Measurements from ENCODE around the gene ITGA1. TPM values are rescaled to one million over a fixed set of nuclear protein-coding genes. Genes with fewer than 3 reads are reported as not detected.

Gene ITGA1
- total RNA-seq, 1 experiment from 2014 or later, result 4.0 TPM

DNA sequence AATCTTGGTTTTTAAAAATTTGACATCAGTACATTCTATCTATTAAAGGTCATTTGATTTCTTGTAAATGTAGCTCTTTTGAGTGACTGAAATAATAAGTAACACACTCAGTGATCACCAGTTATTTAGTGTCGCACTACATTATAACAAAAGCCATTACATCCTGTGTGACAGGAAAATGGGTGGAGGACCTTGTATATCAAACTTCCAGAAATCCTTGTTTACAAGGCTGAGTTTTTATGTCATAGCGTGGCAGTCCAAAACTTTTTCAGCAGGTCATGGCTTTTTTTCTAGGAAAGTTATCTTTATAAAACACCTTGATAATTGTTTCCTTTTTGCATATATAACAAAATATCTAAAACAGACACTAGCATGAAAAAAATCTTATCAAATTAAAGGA, 14.4 kb upstream of the ITGA1 start:
- Histone ChIP-seq H3K9me2 (ENCODE audit: insufficient read depth) (no peaks in the 10 kb centered on the region), H3F3A (ENCODE audit: insufficient read depth, low read depth) (no peaks in the 10 kb centered on the region), H3K27me3 (ENCODE audit: insufficient read depth, low read depth) (no peaks in the 10 kb centered on the region), H3K27ac (no peak overlapping the region), H3K79me2 (ENCODE audit: low read depth) (no peaks in the 10 kb centered on the region), H2AFZ (no peak overlapping the region), H4K20me1 (ENCODE audit: insufficient read depth) (no peaks in the 10 kb centered on the region), H3K4me3 (no peak overlapping the region), H3K4me2 (no peak overlapping the region), H3K4me1 (replicated peaks; ENCODE audit: insufficient read depth) (no peaks in the 10 kb centered on the region), H3K9me3 (ENCODE audit: insufficient read depth, low read depth) (no peaks in the 10 kb centered on the region), H3K36me3 (ENCODE audit: low read depth) (no peaks in the 10 kb centered on the region)
- no TSS peak for BruUV-seq (replicated peaks)
- ChIA-PET POLR2A (ENCODE audit: unreplicated experiment) (no interaction called here), CTCF (no interaction called here)
- DNase-seq, result no peak
- TF ChIP-seq CTCF (conservative IDR thresholded peaks at IDR 0.05), result no peak
- no peak for TF ChIP-seq EZH2 (IDR thresholded peaks at IDR 0.05; ENCODE audit: low read depth)
- intact Hi-C loops (cut with micrococcal nuclease; ENCODE audit: unreplicated experiment), result no loop called here

DNA sequence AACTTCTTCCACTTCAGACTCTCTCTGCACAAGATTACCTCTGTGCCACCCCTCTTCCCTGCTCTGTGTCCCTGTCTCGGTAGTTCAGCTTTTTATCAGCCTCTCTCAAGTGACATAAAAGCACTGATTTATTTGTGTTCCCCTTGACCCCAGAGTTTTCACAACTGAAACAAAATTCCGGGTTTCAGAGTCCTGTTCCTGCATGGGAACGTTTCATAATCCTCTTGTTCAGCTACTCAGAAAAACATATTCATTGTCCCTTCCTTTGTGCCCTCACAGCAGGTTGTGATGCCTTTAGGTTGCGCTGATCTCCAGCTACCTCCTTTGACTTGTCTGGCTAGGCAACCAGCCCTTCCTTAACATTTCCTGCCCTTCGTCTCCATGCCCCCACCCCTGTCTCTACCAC, 13.7 kb upstream of the ITGA1 start:
- Histone ChIP-seq H3K27me3 (ENCODE audit: insufficient read depth, low read depth) (no peaks in the 10 kb centered on the region), H3K27ac (no peak overlapping the region), H3K9me3 (ENCODE audit: insufficient read depth, low read depth) (no peaks in the 10 kb centered on the region), H3K4me2 (no peak overlapping the region), H3F3A (ENCODE audit: insufficient read depth, low read depth) (no peaks in the 10 kb centered on the region), H4K20me1 (ENCODE audit: insufficient read depth) (no peaks in the 10 kb centered on the region), H3K79me2 (ENCODE audit: low read depth) (no peaks in the 10 kb centered on the region), H2AFZ (no peak overlapping the region; the same call in 1 of the 2 replicates), H3K9me2 (ENCODE audit: insufficient read depth) (no peaks in the 10 kb centered on the region), H3K36me3 (ENCODE audit: low read depth) (no peaks in the 10 kb centered on the region), H3K4me1 (replicated peaks; ENCODE audit: insufficient read depth) (no peaks in the 10 kb centered on the region), H3K4me3 (no peak overlapping the region)
- POLR2A ChIA-PET (ENCODE audit: unreplicated experiment), result no interaction called here
- no peak for TF ChIP-seq CTCF (conservative IDR thresholded peaks at IDR 0.05)
- TF ChIP-seq EZH2 (IDR thresholded peaks at IDR 0.05; ENCODE audit: low read depth), result no peak
- BruUV-seq (replicated peaks), result no TSS peak
- intact Hi-C loops (cut with micrococcal nuclease; ENCODE audit: unreplicated experiment), result no loop called here
- CTCF ChIA-PET, result no interaction called here
- DNase-seq, result no peak

DNA sequence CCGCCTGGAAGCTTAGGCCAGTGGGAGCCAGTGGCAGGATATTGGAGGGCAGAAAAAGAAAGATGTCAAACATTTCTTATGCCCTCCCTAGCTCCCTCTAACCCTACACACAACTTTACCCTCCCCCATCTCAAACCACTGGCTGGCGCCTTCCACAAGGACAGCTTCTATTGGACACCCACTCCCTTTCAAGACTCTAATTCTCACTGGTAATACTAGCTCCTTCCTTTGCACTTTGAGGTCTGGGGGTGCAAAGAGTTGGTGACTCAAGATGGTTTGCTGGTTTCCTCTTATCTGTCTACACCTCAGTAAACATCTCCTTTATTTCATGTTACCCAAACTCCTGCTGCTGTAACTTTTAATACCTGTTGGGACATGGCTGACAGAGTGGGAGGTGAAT, 11.6 kb upstream of the ITGA1 start:
- H3K4me2 ChIP-seq, result no peak overlapping the region

More for the DNA sequence above, 11.6 kb upstream of the ITGA1 start:
- ChIA-PET POLR2A (ENCODE audit: unreplicated experiment) (no interaction called here), CTCF (no interaction called here)
- DNase-seq, result no peak
- Histone ChIP-seq H3K27ac (no peak overlapping the region), H4K20me1 (ENCODE audit: insufficient read depth) (no peaks in the 10 kb centered on the region), H3K9me2 (ENCODE audit: insufficient read depth) (no peaks in the 10 kb centered on the region), H3F3A (ENCODE audit: insufficient read depth, low read depth) (no peaks in the 10 kb centered on the region), H2AFZ (no peak overlapping the region), H3K4me1 (replicated peaks; ENCODE audit: insufficient read depth) (no peaks in the 10 kb centered on the region), H3K4me3 (no peak overlapping the region), H3K36me3 (ENCODE audit: low read depth) (no peaks in the 10 kb centered on the region), H3K9me3 (ENCODE audit: insufficient read depth, low read depth) (no peaks in the 10 kb centered on the region), H3K27me3 (ENCODE audit: insufficient read depth, low read depth) (no peaks in the 10 kb centered on the region), H3K79me2 (ENCODE audit: low read depth) (no peaks in the 10 kb centered on the region)
- no TSS peak for BruUV-seq (replicated peaks)
- intact Hi-C loops (cut with micrococcal nuclease; ENCODE audit: unreplicated experiment), result no loop called here
- TF ChIP-seq EZH2 (IDR thresholded peaks at IDR 0.05; ENCODE audit: low read depth) (no peak), CTCF (conservative IDR thresholded peaks at IDR 0.05) (no peak)
